ENCODE data around the gene PHAF1. TPM values are rescaled to one million over a fixed set of nuclear protein-coding genes. Genes with fewer than 3 reads are reported as not detected.

The PHAF1 gene
- total RNA-seq, 1 donor from 2014 or later, result 14.9 TPM

- no peaks in the 10 kb centered on the region for H3K9me3 Mint-ChIP-seq (ENCODE audit: low read depth)
- TF ChIP-seq CTCF (IDR thresholded peaks at IDR 0.05), result no peak
Observed at GRCh38 chr16:67104845-67105244, 4.9 kb upstream of the PHAF1 start.

GRCh38 chr16:67105246-67105645 lies 4.5 kb upstream of the PHAF1 start:
- no peak for DNase-seq (ENCODE audit: low spot score)
- no peak overlapping the region for H3K27ac Mint-ChIP-seq (ENCODE audit: unreplicated experiment)

More at GRCh38 chr16:67104845-67105244, 4.9 kb upstream of the PHAF1 start:
- H3K27me3 Mint-ChIP-seq (ENCODE audit: low read depth), result no peaks in the 10 kb centered on the region
- no peak for DNase-seq (ENCODE audit: low spot score)
- no peak overlapping the region for H3K4me3 Mint-ChIP-seq (ENCODE audit: unreplicated experiment)
- peaks cover 4% of the 10 kb centered on the region for H3K36me3 Mint-ChIP-seq (ENCODE audit: low read depth)
- H3K4me1 Mint-ChIP-seq (ENCODE audit: low read depth), result peaks cover 11% of the 10 kb centered on the region
- no peak overlapping the region for H3K27ac Mint-ChIP-seq (ENCODE audit: unreplicated experiment)

GRCh38 chr16:67105881-67106280 lies 3.9 kb upstream of the PHAF1 start:
- Mint-ChIP-seq H3K27ac (ENCODE audit: unreplicated experiment) (no peak overlapping the region), H3K36me3 (ENCODE audit: low read depth) (peaks cover 4% of the 10 kb centered on the region), H3K4me1 (ENCODE audit: low read depth) (peaks cover 20% of the 10 kb centered on the region), H3K9me3 (ENCODE audit: low read depth) (no peaks in the 10 kb centered on the region), H3K27me3 (ENCODE audit: low read depth) (no peaks in the 10 kb centered on the region), H3K4me3 (ENCODE audit: unreplicated experiment) (no peak overlapping the region)
- DNase-seq (ENCODE audit: low spot score), result no peak
- TF ChIP-seq CTCF (IDR thresholded peaks at IDR 0.05), result no peak

More at GRCh38 chr16:67105246-67105645, 4.5 kb upstream of the PHAF1 start:
- Mint-ChIP-seq H3K27me3 (ENCODE audit: low read depth) (no peaks in the 10 kb centered on the region), H3K4me3 (ENCODE audit: unreplicated experiment) (no peak overlapping the region), H3K4me1 (ENCODE audit: low read depth) (peaks cover 14% of the 10 kb centered on the region), H3K36me3 (ENCODE audit: low read depth) (peaks cover 4% of the 10 kb centered on the region), H3K9me3 (ENCODE audit: low read depth) (no peaks in the 10 kb centered on the region)
- no peak for TF ChIP-seq CTCF (IDR thresholded peaks at IDR 0.05)

- Mint-ChIP-seq H3K4me3 (ENCODE audit: unreplicated experiment) (no peak overlapping the region), H3K4me1 (ENCODE audit: low read depth) (peaks cover 25% of the 10 kb centered on the region)
Observed at GRCh38 chr16:67108489-67108888, 1.3 kb upstream of the PHAF1 start.

GRCh38 chr16:67108931-67109406 lies 772 bp upstream of the PHAF1 start:
- Mint-ChIP-seq H3K36me3 (ENCODE audit: low read depth) (peaks cover 2% of the 10 kb centered on the region), H3K4me1 (ENCODE audit: low read depth) (peaks cover 25% of the 10 kb centered on the region), H3K4me3 (ENCODE audit: unreplicated experiment) (peak overlapping the region; percentile 97), H3K27me3 (ENCODE audit: low read depth) (no peaks in the 10 kb centered on the region), H3K27ac (ENCODE audit: unreplicated experiment) (peak overlapping the region; percentile 95), H3K9me3 (ENCODE audit: low read depth) (no peaks in the 10 kb centered on the region)
- TF ChIP-seq CTCF (IDR thresholded peaks at IDR 0.05), result no peak
- no peak for DNase-seq (ENCODE audit: low spot score)

More at GRCh38 chr16:67108489-67108888, 1.3 kb upstream of the PHAF1 start:
- Mint-ChIP-seq H3K27me3 (ENCODE audit: low read depth) (no peaks in the 10 kb centered on the region), H3K36me3 (ENCODE audit: low read depth) (peaks cover 2% of the 10 kb centered on the region), H3K27ac (ENCODE audit: unreplicated experiment) (no peak overlapping the region), H3K9me3 (ENCODE audit: low read depth) (no peaks in the 10 kb centered on the region)
- DNase-seq (ENCODE audit: low spot score), result no peak
- TF ChIP-seq CTCF (IDR thresholded peaks at IDR 0.05), result no peak

Measured in chondrocyte (in vitro differentiated cells).